PC-3 (cell line): ENCODE data around the gene MDH1B.

Experiments
- EZH2 ChIP-seq: fragments of 300-600 bp; sonication (generic); IDR thresholded peaks from one replicate; pipeline ENCODE4 v1.6.1; 2017; ENCODE audit warnings: antibody characterized with exemption, mild to moderate bottlenecking, low read length; ENCODE audit not compliant: unreplicated experiment
- EZH2phosphoT487 ChIP-seq: fragments of 300-600 bp; sonication (generic); IDR thresholded peaks from 2 replicates; pipeline ENCODE4 v1.6.1; 2018; ENCODE audit warnings: mild to moderate bottlenecking, antibody characterized with exemption, low read length, borderline replicate concordance
- TF ChIP-seq, protein P1 (sequence below): fragments of 300-600 bp; sonication (generic); conservative IDR thresholded peaks from 2 replicates; pipeline ENCODE4 v1.5.1; 2017; ENCODE audit warnings: antibody characterized with exemption, low read depth, mild to moderate bottlenecking, low read length

DNA sequence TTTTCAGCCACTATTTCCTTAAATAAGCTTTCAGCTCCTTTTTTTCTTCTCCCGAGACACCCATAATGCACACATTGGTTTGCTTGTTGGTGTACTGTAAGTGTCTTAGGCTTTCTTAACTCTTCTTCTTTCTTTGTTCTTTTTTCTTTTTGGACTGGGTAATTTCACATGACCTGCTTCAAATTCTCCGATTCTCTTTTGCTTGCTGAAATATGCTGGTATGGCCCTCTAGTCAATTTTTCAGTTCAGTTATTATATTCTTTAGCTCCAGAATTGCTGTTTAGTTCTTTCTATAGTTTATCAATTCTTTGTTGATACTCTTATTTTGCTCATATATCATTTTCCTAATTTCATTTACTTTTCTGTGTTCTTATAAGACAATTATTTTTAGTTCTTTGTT lies 15.5 kb upstream of the MDH1B start:
- TF ChIP-seq, protein P1, sequence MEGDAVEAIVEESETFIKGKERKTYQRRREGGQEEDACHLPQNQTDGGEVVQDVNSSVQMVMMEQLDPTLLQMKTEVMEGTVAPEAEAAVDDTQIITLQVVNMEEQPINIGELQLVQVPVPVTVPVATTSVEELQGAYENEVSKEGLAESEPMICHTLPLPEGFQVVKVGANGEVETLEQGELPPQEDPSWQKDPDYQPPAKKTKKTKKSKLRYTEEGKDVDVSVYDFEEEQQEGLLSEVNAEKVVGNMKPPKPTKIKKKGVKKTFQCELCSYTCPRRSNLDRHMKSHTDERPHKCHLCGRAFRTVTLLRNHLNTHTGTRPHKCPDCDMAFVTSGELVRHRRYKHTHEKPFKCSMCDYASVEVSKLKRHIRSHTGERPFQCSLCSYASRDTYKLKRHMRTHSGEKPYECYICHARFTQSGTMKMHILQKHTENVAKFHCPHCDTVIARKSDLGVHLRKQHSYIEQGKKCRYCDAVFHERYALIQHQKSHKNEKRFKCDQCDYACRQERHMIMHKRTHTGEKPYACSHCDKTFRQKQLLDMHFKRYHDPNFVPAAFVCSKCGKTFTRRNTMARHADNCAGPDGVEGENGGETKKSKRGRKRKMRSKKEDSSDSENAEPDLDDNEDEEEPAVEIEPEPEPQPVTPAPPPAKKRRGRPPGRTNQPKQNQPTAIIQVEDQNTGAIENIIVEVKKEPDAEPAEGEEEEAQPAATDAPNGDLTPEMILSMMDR, result no peak
- TF ChIP-seq EZH2phosphoT487 (no peak), EZH2 (no peak)
